GM21360 (cell line): Measurements from ENCODE around the gene CLDN18.
A peak's percentile ranks its signal among the peaks of the same experiment; 100 is the strongest.

ENCODE experiments used
- ATAC-seq: cut with Tn5 transposase; IDR thresholded peaks from one replicate; pipeline ENCODE4 v1.9.1; 2021; ENCODE audit warnings: mild to moderate bottlenecking, moderate library complexity; ENCODE audit not compliant: unreplicated experiment

CLDN18 gene

DNA sequence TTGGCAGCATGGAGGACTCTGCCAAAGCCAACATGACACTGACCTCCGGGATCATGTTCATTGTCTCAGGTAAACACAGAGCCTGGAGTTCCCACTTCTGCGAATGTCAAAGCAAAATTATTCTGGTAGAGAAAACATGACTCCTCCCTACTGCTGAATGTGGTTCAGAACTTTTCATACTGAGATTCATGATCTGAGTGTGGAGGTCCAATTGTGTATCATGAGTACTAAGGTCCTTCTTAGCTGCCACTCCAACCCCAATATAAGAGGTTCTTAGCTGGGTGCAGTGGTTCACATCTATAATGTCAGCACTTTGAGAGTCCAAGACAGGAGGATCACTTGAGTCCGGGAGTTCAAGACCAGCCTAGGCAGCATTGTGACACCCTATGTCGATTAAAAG, 13.8 kb downstream of the CLDN18 start:
- ATAC-seq = no peak

- ATAC-seq = no peak
Measured at GRCh38 chr3:138025553-138025952, 15.6 kb downstream of the CLDN18 start.

GRCh38 chr3:138027821-138028220, 17.9 kb downstream of the CLDN18 start:
- no peak for ATAC-seq

DNA sequence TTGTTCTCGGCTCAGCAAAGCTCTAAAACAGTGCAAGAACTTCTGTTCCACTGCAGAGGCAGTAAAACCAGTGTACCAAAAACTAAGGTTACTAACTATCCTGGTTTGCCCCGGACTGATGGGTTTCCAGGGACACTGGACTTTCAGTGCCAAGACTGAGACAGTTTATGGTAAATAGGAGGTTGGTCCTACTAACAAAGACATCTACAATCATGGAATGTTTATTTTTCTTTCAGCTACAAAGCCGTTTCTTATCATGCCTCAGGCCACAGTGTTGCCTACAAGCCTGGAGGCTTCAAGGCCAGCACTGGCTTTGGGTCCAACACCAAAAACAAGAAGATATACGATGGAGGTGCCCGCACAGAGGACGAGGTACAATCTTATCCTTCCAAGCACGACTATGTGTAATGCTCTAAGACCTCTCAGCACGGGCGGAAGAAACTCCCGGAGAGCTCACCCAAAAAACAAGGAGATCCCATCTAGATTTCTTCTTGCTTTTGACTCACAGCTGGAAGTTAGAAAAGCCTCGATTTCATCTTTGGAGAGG, 20.8 kb downstream of the CLDN18 start:
- ATAC-seq = no peak

GRCh38 chr3:138031536-138031935, 21.6 kb downstream of the CLDN18 start:
- no peak for ATAC-seq

GRCh38 chr3:138032567-138032966, 22.6 kb downstream of the CLDN18 start:
- no peak for ATAC-seq

DNA sequence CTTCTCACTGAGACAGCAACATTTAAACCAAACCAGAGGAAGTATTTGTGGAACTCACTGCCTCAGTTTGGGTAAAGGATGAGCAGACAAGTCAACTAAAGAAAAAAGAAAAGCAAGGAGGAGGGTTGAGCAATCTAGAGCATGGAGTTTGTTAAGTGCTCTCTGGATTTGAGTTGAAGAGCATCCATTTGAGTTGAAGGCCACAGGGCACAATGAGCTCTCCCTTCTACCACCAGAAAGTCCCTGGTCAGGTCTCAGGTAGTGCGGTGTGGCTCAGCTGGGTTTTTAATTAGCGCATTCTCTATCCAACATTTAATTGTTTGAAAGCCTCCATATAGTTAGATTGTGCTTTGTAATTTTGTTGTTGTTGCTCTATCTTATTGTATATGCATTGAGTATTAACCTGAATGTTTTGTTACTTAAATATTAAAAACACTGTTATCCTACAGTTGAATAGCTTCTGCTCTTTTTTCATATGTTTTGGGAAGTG, 23.3 kb downstream of the CLDN18 start:
- ATAC-seq = no peak

- ATAC-seq = no peak
Measured at GRCh38 chr3:138034918-138035317, 25.0 kb downstream of the CLDN18 start.

GRCh38 chr3:138036572-138036971, 26.6 kb downstream of the CLDN18 start:
- peak; percentile 54 for ATAC-seq

GRCh38 chr3:138038725-138039462, 28.9 kb downstream of the CLDN18 start:
- no peak for ATAC-seq

GRCh38 chr3:138042043-138042442, 32.1 kb downstream of the CLDN18 start:
- ATAC-seq = no peak

GRCh38 chr3:138043266-138044029, 33.5 kb downstream of the CLDN18 start:
- no peak for ATAC-seq

- no peak for ATAC-seq
Measured at GRCh38 chr3:138046085-138046484, 36.1 kb downstream of the CLDN18 start.

GRCh38 chr3:138046955-138047354, 37.0 kb downstream of the CLDN18 start:
- ATAC-seq = no peak

GRCh38 chr3:138047596-138048158, 37.7 kb downstream of the CLDN18 start:
- ATAC-seq = no peak

GRCh38 chr3:138049157-138049919, 39.4 kb downstream of the CLDN18 start:
- ATAC-seq = no peak

GRCh38 chr3:138051947-138052802, 42.2 kb downstream of the CLDN18 start:
- ATAC-seq = peak; percentile 68

- ATAC-seq = no peak
Measured at GRCh38 chr3:138054057-138054456, 44.1 kb downstream of the CLDN18 start.

- no peak for ATAC-seq
Measured at GRCh38 chr3:138057384-138057783, 47.4 kb downstream of the CLDN18 start.

DNA sequence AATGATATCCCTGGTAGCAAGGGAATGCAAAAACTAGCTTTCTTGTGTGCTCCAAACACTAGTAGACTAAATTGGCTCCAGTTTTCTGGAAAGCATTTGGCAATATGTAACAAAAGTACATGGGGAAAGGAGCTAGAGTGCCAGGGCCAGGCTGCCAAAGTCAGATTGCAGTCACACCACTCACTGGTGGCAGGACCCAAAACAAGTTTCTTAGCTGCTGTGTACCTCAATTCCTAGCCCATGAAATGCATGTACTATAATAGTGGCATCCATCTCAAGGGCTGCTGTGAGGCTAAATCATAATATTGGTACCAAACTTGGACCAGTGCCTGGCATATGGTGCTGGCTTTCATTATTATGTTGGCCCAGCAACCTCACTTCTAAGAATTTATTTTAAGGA, 49.3 kb downstream of the CLDN18 start:
- no peak for ATAC-seq
